Activated naive CD8-positive, alpha-beta T cell treated with anti-CD3 and anti-CD28 coated beads, Interleukin-2, amount 50 U/mL, for 16 hours (primary cell): ENCODE measurements around the gene SLC16A10.
A peak's percentile ranks its signal among the peaks of the same experiment; 100 is the strongest.
"Not testable (repeated sequence)": the region's sequence is repeated elsewhere in the genome, so short reads cannot be mapped to it uniquely, and the experiment has no call there.

ENCODE experiments used
- DNase-seq: peaks from one replicate; pipeline ENCODE4 v3.0.0-alpha.2; 2020; ENCODE audit warnings: low read depth, low spot score

The SLC16A10 gene

GRCh38 chr6:111086685-111087084 is 618 bp upstream of the SLC16A10 start:
- no peak for DNase-seq

- peak; percentile 51 for DNase-seq
Measured at GRCh38 chr6:111087871-111088667, 766 bp downstream of the SLC16A10 start.

DNA sequence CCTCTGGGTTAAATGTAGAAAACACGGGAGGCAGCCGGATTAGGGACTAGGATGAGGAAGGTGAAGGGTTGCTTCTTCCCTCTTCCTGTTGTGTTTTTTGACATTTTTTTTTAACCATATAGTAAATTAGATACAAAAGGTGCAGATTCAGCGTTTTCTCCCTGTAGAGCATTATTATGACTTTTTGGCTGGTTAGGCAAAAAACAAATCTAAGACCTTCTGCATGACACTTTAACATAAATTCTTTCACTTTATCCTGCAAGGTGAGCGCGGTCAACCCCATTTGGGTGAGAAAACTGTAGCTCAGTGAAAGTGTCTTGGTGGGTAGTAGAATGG is 1.3 kb downstream of the SLC16A10 start:
- no peak for DNase-seq

- DNase-seq = no peak
Measured at GRCh38 chr6:111090766-111091165, 3.5 kb downstream of the SLC16A10 start.

DNA sequence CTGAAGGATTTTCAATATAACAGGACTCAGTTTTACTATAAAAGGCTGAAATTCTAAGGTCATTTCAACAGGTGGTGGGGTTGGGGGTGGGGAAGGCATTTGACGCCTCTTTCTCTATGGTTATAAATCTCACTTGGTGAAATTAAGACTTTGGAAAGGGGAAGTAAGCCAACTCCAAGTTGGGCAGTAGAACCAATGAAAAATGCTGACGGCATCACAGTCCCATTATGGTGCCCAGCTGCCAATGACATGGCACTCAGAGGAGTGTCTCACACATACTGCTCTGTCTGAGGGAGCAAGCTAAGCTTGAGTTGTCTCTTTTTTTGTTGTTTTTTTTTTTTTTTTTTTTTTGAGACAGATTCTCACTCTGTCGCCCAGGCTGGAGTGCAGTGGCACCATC is 4.7 kb downstream of the SLC16A10 start:
- DNase-seq = no peak

DNA sequence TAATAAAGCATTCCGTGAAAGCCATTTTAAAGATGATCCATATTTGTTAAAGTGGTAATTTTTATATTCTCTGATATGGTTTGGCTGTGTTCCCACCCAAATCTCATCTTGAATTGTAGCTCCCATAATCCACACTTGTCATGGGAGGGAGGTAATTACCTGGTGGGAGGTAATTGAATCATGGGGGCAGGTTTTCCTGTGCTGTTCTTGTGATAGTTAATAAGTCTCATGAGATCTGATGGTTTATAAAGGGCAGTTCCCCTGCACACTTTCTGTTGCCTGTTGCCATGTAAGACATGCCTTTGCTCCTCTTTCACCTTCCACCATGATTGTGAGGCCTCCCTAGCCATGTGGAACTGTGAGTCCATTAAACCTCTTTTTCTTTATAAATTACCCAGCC is 8.2 kb downstream of the SLC16A10 start:
- DNase-seq = not testable (repeated sequence)

- DNase-seq = peak; percentile 2
Measured at GRCh38 chr6:111096246-111096645, 8.9 kb downstream of the SLC16A10 start.

DNA sequence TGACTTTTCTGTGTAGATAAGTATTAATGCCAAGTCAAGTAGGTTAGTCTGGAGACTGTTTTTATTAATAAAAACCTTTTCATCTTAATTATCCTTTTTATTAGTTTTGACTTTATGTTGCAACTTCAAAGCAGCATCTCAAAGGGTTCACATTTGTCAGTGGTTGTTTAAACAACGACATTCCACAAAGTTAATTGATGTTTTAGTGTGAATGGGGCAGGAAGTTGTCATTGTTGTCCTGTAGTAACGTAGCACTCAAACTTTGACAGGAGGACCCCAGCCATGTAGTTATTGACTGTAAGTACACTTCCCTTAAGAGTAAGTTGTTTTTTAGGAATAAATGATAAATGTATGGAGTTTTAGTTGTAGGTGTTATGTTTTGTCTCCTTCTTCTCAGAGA is 11.3 kb downstream of the SLC16A10 start:
- DNase-seq = no peak

GRCh38 chr6:111101987-111102386 is 14.7 kb downstream of the SLC16A10 start:
- no peak for DNase-seq

DNA sequence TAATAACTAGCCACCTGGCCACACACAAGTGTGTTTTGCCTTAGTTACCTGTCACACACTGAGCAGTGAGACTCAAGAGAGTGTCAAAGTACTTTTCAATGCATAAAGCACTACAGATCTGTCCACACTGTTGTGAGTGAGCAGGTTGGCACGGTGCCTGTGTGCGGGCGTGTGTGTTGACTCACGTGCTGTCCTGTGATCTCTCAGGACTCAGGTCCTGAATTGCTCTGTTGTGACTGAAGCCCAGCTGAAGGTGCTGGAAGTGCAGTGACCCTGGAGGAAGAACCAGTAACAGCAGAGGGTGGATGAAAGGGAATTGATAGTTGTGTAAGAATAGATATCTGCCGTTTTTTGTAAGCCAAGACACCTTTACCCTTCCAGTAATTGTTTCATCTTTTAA is 18.3 kb downstream of the SLC16A10 start:
- DNase-seq = no peak

GRCh38 chr6:111107589-111107988 is 20.3 kb downstream of the SLC16A10 start:
- DNase-seq = no peak

DNA sequence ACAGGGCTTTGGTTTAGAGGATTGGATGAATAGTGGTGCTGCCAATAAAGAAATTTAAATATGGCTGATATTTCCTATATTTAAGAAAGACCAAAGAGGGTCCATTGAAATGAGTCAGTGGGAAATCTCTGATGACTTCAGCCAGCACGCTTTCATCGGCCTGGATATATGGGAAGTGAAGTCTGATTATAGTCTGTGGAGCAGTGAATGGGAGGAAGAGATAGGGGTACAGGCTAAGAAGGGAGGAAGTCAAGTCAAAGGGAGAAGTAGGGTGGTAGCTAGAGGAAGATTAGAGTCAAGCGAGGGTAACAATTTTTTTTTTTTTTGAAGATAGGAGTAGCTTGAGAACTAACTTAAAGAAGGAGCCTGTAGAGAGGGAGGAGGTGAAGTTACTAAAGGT is 22.7 kb downstream of the SLC16A10 start:
- DNase-seq = no peak

DNA sequence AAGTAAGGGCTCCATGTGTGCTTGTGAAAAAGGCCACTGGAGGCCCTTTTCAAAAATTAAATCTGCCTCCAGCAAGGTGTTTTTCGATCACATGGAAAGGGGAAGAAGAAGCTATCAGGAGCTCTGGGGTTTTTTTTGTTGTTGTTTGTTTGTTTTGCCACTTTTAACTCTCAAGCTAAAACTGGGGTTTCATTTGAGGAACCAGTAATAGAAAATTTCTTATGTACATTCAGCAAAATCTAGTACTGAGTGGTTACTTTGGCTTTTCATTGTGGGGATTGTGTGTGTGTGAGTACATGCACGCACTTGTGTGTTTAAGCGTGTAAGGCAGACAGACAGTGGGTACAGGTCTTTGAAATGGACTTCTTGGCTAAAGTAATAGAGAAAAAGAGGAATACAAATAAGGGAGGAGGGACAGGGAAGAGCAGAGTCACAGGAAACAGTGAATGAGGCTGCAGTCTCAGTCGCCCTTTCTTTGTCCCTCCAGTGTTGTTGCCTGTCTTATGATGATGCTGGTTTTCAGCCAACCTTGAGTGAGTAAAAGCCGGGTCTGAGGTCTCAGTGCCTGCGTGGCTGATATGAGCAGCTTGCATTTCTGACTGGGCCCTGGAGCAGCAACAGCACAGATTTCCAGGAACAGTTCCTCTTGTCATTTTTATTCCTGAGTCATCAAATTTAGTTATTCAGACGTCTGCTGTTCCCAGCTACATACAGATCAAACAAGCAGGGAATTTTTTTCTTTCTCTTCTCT is 26.2 kb downstream of the SLC16A10 start:
- peak; percentile 13 for DNase-seq

DNA sequence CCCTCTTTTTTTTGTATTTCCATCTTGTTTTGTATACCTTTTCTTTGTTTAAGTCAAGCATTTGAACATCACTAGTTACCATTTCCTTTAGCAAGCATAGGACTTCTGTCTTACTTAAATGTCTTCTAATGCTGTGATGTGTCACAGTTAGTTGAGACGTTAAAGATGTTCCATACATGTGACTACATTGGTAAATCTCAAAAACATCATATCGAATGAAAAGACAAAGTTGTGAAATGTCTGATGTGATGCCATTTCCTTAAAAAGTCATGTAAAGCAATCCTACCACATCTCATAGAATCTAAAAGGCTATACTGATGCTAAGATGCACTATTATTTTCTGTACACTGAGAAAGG is 26.8 kb downstream of the SLC16A10 start:
- no peak for DNase-seq

DNA sequence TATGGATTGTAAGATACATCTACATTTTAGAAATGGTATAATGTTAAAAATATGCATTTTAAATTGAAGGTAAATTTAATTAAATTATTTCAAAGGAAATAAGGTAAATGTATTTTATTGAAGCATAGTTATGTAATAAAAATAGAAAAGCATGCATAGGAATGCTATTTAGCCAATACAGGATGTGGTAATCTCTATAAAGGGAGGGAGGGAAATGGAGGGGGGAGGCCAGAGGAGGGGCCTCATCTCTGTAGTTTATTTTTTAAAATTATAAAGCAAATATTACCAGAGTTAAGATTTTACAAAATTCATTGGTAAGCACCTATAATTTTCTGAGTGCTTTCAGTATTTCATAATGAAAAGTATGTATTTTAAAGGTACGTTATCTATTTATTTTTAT is 27.2 kb downstream of the SLC16A10 start:
- no peak for DNase-seq

- DNase-seq = no peak
Measured at GRCh38 chr6:111118826-111119225, 31.5 kb downstream of the SLC16A10 start.

DNA sequence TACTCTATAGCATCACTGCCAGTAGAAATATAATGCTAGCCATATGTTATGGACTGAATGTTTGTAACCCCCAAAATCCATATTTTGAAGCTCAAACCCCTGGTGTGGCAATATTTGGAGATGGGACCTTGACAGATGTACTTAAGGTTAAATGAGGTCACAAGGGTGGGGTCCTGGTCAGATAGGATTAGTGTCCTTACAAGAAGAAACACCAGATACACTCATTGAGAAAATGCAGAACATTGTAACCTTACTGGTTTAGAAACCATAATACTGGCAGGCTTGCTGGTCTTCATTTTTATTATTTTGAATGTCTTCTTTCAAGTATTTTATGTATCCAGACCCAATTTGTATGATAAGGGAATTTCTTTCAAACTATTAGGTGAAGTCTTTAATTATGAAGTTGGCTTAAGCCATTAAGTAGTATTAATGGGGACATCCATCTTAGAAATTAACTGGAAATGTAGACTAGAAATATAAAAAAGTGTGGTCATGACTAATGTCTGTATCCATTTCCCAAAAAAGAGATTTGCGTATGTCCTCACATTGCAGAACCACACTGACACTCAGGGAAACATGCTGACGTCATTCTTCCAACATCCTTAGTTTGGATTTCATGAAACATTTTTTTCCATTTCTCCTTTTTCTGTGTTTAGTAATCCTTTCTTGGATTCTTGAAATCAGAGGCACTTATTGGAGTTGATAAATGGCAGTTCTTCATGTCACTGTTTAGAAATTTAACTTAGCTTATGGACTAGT is 32.4 kb downstream of the SLC16A10 start:
- no peak for DNase-seq

DNA sequence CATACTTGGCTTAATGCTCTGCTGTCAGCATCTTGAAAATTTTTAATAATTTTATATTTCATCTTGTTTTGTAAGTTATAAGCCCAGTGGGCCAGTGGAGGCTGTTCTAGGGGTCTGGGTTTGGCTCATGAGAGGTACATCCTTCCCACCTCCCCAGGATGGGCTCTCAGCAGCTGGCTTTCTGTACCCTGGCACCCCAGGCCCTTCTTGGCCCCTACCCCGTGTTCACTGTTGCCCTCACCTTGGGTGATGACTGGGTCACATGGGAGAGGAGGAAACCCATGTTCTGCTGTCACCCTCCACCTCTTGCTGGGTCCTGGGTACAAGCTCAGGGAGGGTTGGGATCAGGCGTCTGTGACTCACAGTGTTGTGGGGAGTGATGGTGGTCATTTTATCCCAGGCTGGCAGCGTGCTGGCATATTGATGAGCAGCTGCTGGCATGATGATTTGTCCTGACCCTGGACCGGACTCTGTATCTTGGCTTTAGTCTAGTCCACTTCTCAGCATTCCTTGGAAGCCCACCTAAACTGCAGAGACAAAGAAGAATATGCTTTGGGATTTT is 34.6 kb downstream of the SLC16A10 start:
- DNase-seq = no peak

DNA sequence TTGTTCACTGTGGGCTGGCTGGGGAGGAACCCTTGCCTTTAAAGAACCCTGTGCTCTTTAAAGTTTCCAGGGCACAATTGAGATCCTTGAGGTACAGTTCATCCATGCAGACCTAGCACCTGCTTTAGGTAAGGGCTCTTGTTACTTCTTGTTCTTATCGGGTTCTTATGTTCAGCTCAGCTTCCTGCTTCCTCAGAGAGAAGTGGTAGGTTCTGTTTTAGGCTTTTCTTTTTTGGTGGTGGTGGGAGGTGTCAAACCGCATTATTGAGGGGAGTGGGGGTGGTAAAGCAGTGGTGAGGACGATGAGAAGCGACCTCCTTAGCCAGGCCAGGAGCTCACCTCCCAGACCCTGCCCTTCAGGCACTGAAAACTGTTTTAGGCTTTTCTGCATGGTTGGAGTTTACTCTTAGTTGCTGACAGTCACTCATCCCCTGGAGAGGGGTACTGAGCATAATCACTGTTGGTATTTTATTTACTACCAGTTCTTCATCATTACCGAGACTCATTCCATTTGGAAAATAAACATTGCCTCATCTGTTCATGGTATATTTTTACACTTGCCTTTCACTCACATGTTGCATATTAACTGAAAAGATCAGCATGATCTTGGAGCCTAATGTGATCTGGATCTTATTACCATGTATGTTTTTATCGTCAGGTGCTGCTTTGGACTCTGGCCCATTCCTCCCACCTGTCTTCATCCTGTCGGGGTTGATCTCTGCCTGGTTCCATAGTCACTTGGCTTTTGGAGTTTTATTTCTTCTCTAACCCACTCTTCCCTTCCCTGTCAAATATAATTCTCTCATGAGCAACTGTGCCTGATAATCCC is 35.4 kb downstream of the SLC16A10 start:
- DNase-seq = no peak

DNA sequence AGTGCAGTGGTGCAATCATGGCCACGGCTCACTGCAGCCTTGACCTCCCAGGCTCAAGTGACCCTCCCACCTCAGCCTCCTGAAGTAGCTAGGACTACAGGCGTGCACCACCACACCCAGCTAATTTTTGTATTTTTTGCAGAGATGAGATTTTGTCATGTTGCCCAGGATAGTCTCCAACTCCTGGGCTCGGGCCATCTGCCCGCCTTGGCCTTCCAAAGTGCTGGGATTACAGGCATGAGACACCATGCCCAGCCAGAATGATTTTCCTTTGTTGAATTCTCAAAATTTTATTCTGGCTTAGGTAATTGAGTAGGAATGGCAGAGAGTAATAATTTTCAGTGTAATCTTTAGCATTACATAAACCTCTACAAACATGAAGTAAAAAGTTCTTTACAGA is 37.1 kb downstream of the SLC16A10 start:
- no peak for DNase-seq

DNA sequence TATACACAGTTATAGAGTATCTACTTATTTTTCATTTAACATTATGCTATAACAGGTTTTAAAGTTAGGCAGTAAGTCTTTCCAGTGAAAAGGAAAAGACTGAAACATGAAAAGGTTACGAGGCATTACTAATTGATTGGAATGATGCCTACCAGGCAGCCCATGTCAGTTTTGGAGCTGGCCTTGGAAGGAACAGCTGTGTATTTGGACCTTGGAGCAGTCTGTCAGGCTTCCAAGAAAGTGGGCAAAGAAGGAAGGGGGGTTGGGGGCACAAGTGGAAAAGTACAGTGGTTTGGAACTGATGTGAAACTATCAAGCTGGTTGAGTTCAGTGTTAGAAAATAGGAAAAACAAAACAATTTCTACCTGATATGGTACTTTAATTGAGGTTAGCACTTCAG is 41.7 kb downstream of the SLC16A10 start:
- DNase-seq = no peak
